ENCODE results near the gene KATNBL1. TPM values are rescaled to one million over a fixed set of nuclear protein-coding genes. Genes with fewer than 3 reads are reported as not detected.

Gene KATNBL1
- total and polyA plus RNA-seq, 4 donors = 6.4 to 26.2 (median 22.0) TPM

DNA sequence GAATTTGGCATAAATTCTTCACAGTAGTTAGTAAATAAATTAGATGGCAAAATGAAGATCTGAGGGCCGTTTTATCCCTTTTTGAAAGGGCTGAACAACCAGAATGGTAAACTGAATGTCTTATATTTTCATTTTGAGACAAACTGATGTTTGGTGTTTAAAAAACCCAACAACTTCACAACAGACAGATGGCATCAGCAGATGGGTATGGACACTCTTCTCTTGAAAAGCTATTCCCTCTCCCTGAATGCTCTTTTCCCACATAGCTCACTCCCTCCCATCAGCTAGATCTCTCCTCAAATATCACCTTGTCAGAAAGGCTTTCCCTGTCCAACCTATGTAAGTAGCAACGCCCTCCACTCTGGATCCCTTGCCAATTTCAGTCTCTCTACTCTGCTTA is 48.3 kb upstream of the KATNBL1 start:
- Histone ChIP-seq H3K9me3 (ENCODE audit: control insufficient read depth in 4 of 4, low read length in 3 of 4) (no peaks in the 10 kb centered on the region), H3K9ac (ENCODE audit: low read depth in 1 of 2, low read length in 2 of 2) (no peak overlapping the region), H3K4me3 (ENCODE audit: low read depth in 1 of 3, low read length in 3 of 3) (no peak overlapping the region), H3K27ac (ENCODE audit: low read depth in 1 of 2, low read length in 2 of 2) (no peak overlapping the region), H3K36me3 (ENCODE audit: control insufficient read depth in 4 of 4, insufficient read depth in 3 of 4, low read depth in 1 of 4, low read length in 3 of 4) (peaks cover 3 to 36% (median 23%) of the 10 kb centered on the region in 4 donors), H3K4me1 (ENCODE audit: control insufficient read depth in 4 of 4, insufficient read depth in 4 of 4, low read length in 3 of 4) (no peaks in the 10 kb centered on the region), H3K27me3 (ENCODE audit: control insufficient read depth in 4 of 4, insufficient read depth in 4 of 4, low read length in 3 of 4) (no peaks in the 10 kb centered on the region)
- no peak for TF ChIP-seq EGR1 (IDR thresholded peaks at IDR 0.05; ENCODE audit: low read depth in 2 of 2)
- no peak for TF ChIP-seq JUND (IDR thresholded peaks at IDR 0.05)
- TF ChIP-seq TAF1 (conservative IDR thresholded peaks at IDR 0.05) = no peak
- no peak for TF ChIP-seq HNF4A (conservative IDR thresholded peaks at IDR 0.05)
- TF ChIP-seq FOXA1 (IDR thresholded peaks at IDR 0.05) = no peak
- TF ChIP-seq HNF4G (IDR thresholded peaks at IDR 0.05) = no peak
- no peak for TF ChIP-seq NR2F2 (IDR thresholded peaks at IDR 0.05)
- TF ChIP-seq, protein P1, sequence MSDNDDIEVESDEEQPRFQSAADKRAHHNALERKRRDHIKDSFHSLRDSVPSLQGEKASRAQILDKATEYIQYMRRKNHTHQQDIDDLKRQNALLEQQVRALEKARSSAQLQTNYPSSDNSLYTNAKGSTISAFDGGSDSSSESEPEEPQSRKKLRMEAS (IDR thresholded peaks at IDR 0.05) = no peak
- no peak for TF ChIP-seq RXRA (IDR thresholded peaks at IDR 0.05)
- TF ChIP-seq, protein P2, sequence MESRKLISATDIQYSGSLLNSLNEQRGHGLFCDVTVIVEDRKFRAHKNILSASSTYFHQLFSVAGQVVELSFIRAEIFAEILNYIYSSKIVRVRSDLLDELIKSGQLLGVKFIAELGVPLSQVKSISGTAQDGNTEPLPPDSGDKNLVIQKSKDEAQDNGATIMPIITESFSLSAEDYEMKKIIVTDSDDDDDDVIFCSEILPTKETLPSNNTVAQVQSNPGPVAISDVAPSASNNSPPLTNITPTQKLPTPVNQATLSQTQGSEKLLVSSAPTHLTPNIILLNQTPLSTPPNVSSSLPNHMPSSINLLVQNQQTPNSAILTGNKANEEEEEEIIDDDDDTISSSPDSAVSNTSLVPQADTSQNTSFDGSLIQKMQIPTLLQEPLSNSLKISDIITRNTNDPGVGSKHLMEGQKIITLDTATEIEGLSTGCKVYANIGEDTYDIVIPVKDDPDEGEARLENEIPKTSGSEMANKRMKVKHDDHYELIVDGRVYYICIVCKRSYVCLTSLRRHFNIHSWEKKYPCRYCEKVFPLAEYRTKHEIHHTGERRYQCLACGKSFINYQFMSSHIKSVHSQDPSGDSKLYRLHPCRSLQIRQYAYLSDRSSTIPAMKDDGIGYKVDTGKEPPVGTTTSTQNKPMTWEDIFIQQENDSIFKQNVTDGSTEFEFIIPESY (IDR thresholded peaks at IDR 0.05) = no peak
- TF ChIP-seq YY1 (IDR thresholded peaks at IDR 0.05) = no peak
- TF ChIP-seq FOXA2 (IDR thresholded peaks at IDR 0.05) = no peak
- TF ChIP-seq, protein P3, sequence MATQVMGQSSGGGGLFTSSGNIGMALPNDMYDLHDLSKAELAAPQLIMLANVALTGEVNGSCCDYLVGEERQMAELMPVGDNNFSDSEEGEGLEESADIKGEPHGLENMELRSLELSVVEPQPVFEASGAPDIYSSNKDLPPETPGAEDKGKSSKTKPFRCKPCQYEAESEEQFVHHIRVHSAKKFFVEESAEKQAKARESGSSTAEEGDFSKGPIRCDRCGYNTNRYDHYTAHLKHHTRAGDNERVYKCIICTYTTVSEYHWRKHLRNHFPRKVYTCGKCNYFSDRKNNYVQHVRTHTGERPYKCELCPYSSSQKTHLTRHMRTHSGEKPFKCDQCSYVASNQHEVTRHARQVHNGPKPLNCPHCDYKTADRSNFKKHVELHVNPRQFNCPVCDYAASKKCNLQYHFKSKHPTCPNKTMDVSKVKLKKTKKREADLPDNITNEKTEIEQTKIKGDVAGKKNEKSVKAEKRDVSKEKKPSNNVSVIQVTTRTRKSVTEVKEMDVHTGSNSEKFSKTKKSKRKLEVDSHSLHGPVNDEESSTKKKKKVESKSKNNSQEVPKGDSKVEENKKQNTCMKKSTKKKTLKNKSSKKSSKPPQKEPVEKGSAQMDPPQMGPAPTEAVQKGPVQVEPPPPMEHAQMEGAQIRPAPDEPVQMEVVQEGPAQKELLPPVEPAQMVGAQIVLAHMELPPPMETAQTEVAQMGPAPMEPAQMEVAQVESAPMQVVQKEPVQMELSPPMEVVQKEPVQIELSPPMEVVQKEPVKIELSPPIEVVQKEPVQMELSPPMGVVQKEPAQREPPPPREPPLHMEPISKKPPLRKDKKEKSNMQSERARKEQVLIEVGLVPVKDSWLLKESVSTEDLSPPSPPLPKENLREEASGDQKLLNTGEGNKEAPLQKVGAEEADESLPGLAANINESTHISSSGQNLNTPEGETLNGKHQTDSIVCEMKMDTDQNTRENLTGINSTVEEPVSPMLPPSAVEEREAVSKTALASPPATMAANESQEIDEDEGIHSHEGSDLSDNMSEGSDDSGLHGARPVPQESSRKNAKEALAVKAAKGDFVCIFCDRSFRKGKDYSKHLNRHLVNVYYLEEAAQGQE (IDR thresholded peaks at IDR 0.05) = no peak
- TF ChIP-seq, protein P4, sequence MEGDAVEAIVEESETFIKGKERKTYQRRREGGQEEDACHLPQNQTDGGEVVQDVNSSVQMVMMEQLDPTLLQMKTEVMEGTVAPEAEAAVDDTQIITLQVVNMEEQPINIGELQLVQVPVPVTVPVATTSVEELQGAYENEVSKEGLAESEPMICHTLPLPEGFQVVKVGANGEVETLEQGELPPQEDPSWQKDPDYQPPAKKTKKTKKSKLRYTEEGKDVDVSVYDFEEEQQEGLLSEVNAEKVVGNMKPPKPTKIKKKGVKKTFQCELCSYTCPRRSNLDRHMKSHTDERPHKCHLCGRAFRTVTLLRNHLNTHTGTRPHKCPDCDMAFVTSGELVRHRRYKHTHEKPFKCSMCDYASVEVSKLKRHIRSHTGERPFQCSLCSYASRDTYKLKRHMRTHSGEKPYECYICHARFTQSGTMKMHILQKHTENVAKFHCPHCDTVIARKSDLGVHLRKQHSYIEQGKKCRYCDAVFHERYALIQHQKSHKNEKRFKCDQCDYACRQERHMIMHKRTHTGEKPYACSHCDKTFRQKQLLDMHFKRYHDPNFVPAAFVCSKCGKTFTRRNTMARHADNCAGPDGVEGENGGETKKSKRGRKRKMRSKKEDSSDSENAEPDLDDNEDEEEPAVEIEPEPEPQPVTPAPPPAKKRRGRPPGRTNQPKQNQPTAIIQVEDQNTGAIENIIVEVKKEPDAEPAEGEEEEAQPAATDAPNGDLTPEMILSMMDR (IDR thresholded peaks at IDR 0.05; ENCODE audit: low read depth, low read length, missing input control) = no peak
- no peak for TF ChIP-seq SP1 (IDR thresholded peaks at IDR 0.05)
- no peak for TF ChIP-seq RAD21 (IDR thresholded peaks at IDR 0.05)
- no peak for TF ChIP-seq GABPA (IDR thresholded peaks at IDR 0.05 in 1 of 2, conservative IDR thresholded peaks at IDR 0.05 in 1 of 2)
- TF ChIP-seq, protein P5, sequence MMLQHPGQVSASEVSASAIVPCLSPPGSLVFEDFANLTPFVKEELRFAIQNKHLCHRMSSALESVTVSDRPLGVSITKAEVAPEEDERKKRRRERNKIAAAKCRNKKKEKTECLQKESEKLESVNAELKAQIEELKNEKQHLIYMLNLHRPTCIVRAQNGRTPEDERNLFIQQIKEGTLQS (IDR thresholded peaks at IDR 0.05) = no peak
- no peak for DNase-seq (ENCODE audit: low spot score)
- 98% methylated on average over 2 of the region's 2 CpGs for WGBS
